Activated CD4-positive, CD25-positive, alpha-beta regulatory T cell (primary cell): ENCODE measurements around the gene JARID2.
"Not testable (repeated sequence)": the region's sequence is repeated elsewhere in the genome, so short reads cannot be mapped to it uniquely, and the experiment has no call there.

Experiments used
- DNase-seq, 4 experiments: peaks; one replicate each; lab custom pipeline; 2025; lab: John Stamatoyannopoulos, UW

Gene JARID2

GRCh38 chr6:15543332-15543917, 297.6 kb downstream of the JARID2 start:
- DNase-seq = not testable (repeated sequence)

GRCh38 chr6:15544321-15544900, 298.5 kb downstream of the JARID2 start:
- DNase-seq = no peak

- no peak for DNase-seq
Measured at GRCh38 chr6:15546591-15546990, 300.7 kb downstream of the JARID2 start.

- no peak for DNase-seq
Measured at GRCh38 chr6:15547400-15547799, 301.5 kb downstream of the JARID2 start.

- DNase-seq = no peak
Measured at GRCh38 chr6:15549371-15549770, 303.5 kb downstream of the JARID2 start.

- DNase-seq = no peak
Measured at GRCh38 chr6:15550546-15551123, 304.8 kb downstream of the JARID2 start.

- no peak for DNase-seq
Measured at GRCh38 chr6:15551262-15551661, 305.4 kb downstream of the JARID2 start.

GRCh38 chr6:15551798-15552197, 305.9 kb downstream of the JARID2 start:
- DNase-seq = no peak

GRCh38 chr6:15553031-15553430, 307.2 kb downstream of the JARID2 start:
- DNase-seq = no peak

- no peak for DNase-seq
Measured at GRCh38 chr6:15553736-15554294, 307.9 kb downstream of the JARID2 start.

- no peak for DNase-seq
Measured at GRCh38 chr6:15554728-15555100, 308.8 kb downstream of the JARID2 start.

- no peak for DNase-seq
Measured at GRCh38 chr6:15555101-15556038, 309.5 kb downstream of the JARID2 start.

- DNase-seq = no peak
Measured at GRCh38 chr6:15556711-15557110, 310.8 kb downstream of the JARID2 start.

- no peak for DNase-seq
Measured at GRCh38 chr6:15557174-15557573, 311.3 kb downstream of the JARID2 start.

GRCh38 chr6:15560713-15561112, 314.8 kb downstream of the JARID2 start:
- DNase-seq = no peak

GRCh38 chr6:15561447-15562199, 315.8 kb downstream of the JARID2 start:
- DNase-seq = no peak

GRCh38 chr6:15562977-15563376, 317.1 kb downstream of the JARID2 start:
- DNase-seq = no peak

- DNase-seq = no peak
Measured at GRCh38 chr6:15569035-15569995, 323.4 kb downstream of the JARID2 start.

GRCh38 chr6:15570171-15570570, 324.3 kb downstream of the JARID2 start:
- no peak for DNase-seq
